Upper lobe of left lung (tissue), 6 donors: Measurements from ENCODE around the gene COBL. TPM values are rescaled to one million over a fixed set of nuclear protein-coding genes. Genes with fewer than 3 reads are reported as not detected.

Experiments
- ATAC-seq, 2 donors: fragments of 200-7000 bp; cut with Tn5 transposase; one replicate each; pipeline ENCODE4 v1.9.1; 2022; ENCODE audit warnings: mild to moderate bottlenecking in 2 of 2, moderate library complexity in 2 of 2; ENCODE audit not compliant: low FRiP score in 2 of 2
- DNase-seq, 2 donors: peaks; one replicate each; pipeline ENCODE4 v3.0.0-alpha.2; 2019 to 2020
- H3K27ac ChIP-seq, 4 donors: fragments of 200-600 bp; sonication (generic); one replicate each; pipeline ENCODE4 v1.5.1; 2016 to 2019
- H3K27me3 ChIP-seq, 4 donors: fragments of 200-600 bp; sonication (generic); one replicate each; pipeline ENCODE4 v1.5.1; 2017 to 2019
- H3K36me3 ChIP-seq, 4 donors: fragments of 200-600 bp; sonication (generic); one replicate each; pipeline ENCODE4 v1.5.1; 2016 to 2019
- H3K4me1 ChIP-seq, 4 donors: fragments of 200-600 bp; sonication (generic); one replicate each; pipeline ENCODE4 v1.5.1; 2018 to 2019
- H3K4me3 ChIP-seq, 4 donors: fragments of 200-600 bp; sonication (generic); one replicate each; pipeline ENCODE4 v1.5.1; 2017 to 2019; ENCODE audit warnings: mild to moderate bottlenecking in 2 of 4, moderate library complexity in 1 of 4
- H3K9me3 ChIP-seq, 4 donors: fragments of 200-600 bp; sonication (generic); one replicate each; pipeline ENCODE4 v1.5.1; 2018 to 2019
- EP300 ChIP-seq, 4 donors: sonication (generic); formaldehyde crosslinking; IDR thresholded peaks; one replicate each; pipeline ENCODE4 v1.5.1; 2017; ENCODE audit warnings: antibody characterized with exemption in 4 of 4, control low read depth in 2 of 4
- POLR2A ChIP-seq, 4 donors: fragments of 450-650 bp; IDR thresholded peaks; one replicate each; pipeline ENCODE4 v1.5.1; 2016 to 2017; ENCODE audit warnings: antibody characterized with exemption in 4 of 4, mild to moderate bottlenecking in 2 of 4
- POLR2AphosphoS5 ChIP-seq, 2 donors: sonication (generic); formaldehyde crosslinking; IDR thresholded peaks; one replicate each; pipeline ENCODE4 v1.5.1; 2017; ENCODE audit warnings: antibody characterized with exemption in 2 of 2
- WGBS, 2 donors: methylation state at CpG; one replicate each; pipeline ENCODE4 v1.1.5; 2017 to 2018; 5-methylcytosine and 5-hydroxymethylcytosine counted together
- total RNA-seq, 6 donors: library from RNA; depleted of rRNA in 4 of 6; stranded (reverse); fragments of >200 nt in 4 of 6; gene quantifications; one replicate each; pipeline versions ENCODE4 v1.1.0 to v1.2.1, GENCODE V29; 2016 to 2021
- TF ChIP-seq, protein P1 (sequence below), 6 experiments: fragments of 450-650 bp in 4 of 6; fragments of 200-600 bp in 2 of 6; sonication (generic) in 2 of 6; IDR thresholded peaks; one replicate each; pipeline ENCODE4 v1.5.1; 2016 to 2019; ENCODE audit warnings: antibody characterized with exemption in 6 of 6
- donor health status: DM: no; HTN: no; CAD: no; lungs with moderate emphysema.
- donor health status: DM: no; HTN: yes; CAD: no; lungs with severe emphysema.

Gene COBL
- total RNA-seq, 6 donors from 2014 or later = 27.0 to 54.7 (median 36.8) TPM

DNA sequence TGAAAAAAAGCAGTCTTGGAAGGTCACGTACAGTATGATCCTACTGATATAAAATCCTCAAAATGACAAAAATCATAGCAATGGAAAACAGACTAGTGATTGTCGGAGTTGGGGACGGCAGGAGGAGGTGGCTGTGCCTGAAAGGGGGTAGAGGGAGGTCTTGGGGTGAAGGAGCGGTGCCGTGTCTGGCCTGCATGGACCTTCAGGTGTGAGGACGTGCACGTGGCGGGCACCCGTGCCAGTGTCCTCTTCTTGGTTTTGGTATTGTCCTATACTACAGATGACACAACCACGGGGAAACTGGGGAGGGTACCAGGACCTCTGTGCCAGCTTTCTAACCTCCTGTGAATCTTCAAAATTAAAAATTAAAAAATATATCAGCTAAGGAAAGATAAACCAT is 73.0 kb downstream of the COBL start:
- no peak overlapping the region for H3K27ac ChIP-seq
- H3K36me3 ChIP-seq = no peaks in the 10 kb centered on the region
- TF ChIP-seq, protein P1, sequence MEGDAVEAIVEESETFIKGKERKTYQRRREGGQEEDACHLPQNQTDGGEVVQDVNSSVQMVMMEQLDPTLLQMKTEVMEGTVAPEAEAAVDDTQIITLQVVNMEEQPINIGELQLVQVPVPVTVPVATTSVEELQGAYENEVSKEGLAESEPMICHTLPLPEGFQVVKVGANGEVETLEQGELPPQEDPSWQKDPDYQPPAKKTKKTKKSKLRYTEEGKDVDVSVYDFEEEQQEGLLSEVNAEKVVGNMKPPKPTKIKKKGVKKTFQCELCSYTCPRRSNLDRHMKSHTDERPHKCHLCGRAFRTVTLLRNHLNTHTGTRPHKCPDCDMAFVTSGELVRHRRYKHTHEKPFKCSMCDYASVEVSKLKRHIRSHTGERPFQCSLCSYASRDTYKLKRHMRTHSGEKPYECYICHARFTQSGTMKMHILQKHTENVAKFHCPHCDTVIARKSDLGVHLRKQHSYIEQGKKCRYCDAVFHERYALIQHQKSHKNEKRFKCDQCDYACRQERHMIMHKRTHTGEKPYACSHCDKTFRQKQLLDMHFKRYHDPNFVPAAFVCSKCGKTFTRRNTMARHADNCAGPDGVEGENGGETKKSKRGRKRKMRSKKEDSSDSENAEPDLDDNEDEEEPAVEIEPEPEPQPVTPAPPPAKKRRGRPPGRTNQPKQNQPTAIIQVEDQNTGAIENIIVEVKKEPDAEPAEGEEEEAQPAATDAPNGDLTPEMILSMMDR (IDR thresholded peaks at IDR 0.05) = no peak
- TF ChIP-seq EP300 (IDR thresholded peaks at IDR 0.05) (no peak), POLR2A (IDR thresholded peaks at IDR 0.05) (no peak), POLR2AphosphoS5 (IDR thresholded peaks at IDR 0.05) (no peak)
- DNase-seq (peak in 1 of 2 donors; percentile 29), ATAC-seq (no peak)
- peaks cover 0 to 9% (median 4%) of the 10 kb centered on the region in 4 donors for H3K4me1 ChIP-seq
- H3K27me3 ChIP-seq = no peaks in the 10 kb centered on the region
- H3K4me3 ChIP-seq = no peak overlapping the region
- 94 to 99% methylated on average over 10 of the region's 10 CpGs for WGBS, 2 donors
- H3K9me3 ChIP-seq = no peaks in the 10 kb centered on the region

DNA sequence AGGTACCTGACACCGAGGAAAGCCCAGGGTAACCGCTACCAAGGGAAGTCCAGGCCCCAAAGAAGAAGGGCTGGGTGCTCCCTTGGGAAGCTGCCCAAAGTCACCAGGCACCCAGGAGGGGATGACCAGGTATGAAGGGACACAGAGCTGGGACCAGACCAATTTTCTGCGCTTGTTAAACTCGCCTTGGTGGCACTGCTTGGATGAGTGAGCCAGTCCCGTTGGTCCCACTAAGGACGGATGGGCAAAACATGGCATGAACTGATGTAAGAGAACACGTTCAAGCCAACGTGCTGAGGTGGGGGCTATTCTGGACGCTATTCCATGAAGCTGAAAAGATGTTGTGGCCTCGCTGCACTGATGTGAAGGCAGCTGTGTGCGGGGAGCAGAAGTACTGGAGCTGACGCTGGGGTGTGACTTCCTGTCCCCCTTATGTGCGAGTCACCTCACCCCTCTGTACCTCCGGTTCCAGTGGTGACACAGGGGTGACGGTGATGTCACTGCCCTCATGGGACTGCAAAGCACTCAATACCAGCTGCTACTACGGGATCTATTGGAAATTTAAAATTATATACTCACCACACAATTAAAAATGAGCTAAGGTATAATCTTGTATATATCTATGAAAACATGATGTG is 73.6 kb downstream of the COBL start:
- H3K4me1 ChIP-seq = peaks cover 0 to 9% (median 4%) of the 10 kb centered on the region in 4 donors
- H3K27ac ChIP-seq = peak overlapping the region in 3 of 4 donors; percentile 1 to 59 (median 6)
- DNase-seq (no peak), ATAC-seq (no peak)
- WGBS, 2 donors = 75 to 80% methylated on average over 16 of the region's 16 CpGs
- no peaks in the 10 kb centered on the region for H3K27me3 ChIP-seq
- no peaks in the 10 kb centered on the region for H3K9me3 ChIP-seq
- no peak overlapping the region for H3K4me3 ChIP-seq
- no peaks in the 10 kb centered on the region for H3K36me3 ChIP-seq
- TF ChIP-seq POLR2AphosphoS5 (IDR thresholded peaks at IDR 0.05) (no peak), EP300 (IDR thresholded peaks at IDR 0.05) (no peak)
- TF ChIP-seq, protein P1 (IDR thresholded peaks at IDR 0.05) = no peak

DNA sequence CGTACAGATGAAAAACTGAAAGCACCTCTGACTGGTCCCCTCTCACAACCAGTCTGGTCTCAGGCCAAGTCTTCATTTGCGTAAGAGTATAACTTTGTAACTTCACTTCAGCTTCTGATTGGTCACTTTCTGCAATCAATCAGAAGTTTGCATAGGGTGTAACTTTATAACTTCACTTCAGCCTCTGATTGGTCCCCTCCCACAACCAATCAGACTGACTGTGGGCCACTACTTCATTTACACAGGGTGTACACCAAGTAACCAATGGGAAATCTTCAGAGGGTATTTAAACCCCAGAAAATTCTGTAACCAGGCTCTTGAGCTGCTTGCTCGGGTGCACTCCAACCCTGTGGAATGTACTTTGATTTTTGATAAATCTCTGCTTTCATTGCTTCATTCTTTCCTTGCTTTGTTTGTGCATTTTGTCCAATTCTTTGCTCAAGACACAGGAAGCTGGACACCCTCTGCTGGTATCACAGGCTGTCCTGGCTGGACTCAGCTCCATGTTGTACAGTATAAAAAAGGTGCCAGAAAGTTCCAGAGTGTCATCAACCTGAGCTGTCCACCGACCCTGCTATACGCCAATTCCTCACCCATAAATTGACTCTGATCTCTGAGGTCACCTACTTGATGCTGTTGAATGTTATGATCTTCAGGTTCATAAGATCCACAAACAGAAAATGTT is 74.5 kb downstream of the COBL start:
- Histone ChIP-seq H3K9me3 (no peaks in the 10 kb centered on the region), H3K27me3 (no peaks in the 10 kb centered on the region), H3K4me3 (peak overlapping the region in 2 of 4 donors; percentile 11 to 19), H3K36me3 (no peaks in the 10 kb centered on the region), H3K27ac (peak overlapping the region in 3 of 4 donors; percentile 1 to 59 (median 6)), H3K4me1 (peaks cover 0 to 9% (median 5%) of the 10 kb centered on the region in 4 donors)
- peak; percentile 29 to 85 for ATAC-seq
- 66 to 73% methylated on average over 5 of the region's 5 CpGs for WGBS, 2 donors
- DNase-seq = peak in 1 of 2 donors; percentile 80
- peak in 1 of 4 donors; percentile 51 for TF ChIP-seq POLR2A (IDR thresholded peaks at IDR 0.05)
- TF ChIP-seq EP300 (IDR thresholded peaks at IDR 0.05) = no peak
- TF ChIP-seq, protein P1 (IDR thresholded peaks at IDR 0.05) = no peak
- no peak for TF ChIP-seq POLR2AphosphoS5 (IDR thresholded peaks at IDR 0.05)

DNA sequence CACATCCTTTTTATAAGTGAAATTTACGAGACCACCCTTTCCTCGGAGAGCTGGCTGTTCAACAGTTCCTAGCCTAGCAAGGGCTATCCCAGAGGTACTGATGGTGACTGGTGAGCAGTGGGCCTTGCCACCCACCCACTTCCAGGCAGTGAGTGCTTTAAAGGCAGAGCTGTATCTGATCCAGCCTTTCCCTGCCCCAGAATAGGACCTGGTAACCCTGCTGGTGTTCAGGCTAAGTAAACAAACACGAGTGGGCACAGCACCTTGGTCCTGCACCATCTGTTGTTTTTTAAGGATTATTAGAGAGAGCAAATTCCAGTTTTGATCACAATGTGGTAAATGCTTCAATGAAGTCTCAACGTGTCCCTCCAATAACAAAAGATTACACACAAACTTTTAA is 75.7 kb downstream of the COBL start:
- no peaks in the 10 kb centered on the region for H3K9me3 ChIP-seq
- ATAC-seq = no peak
- H3K4me3 ChIP-seq = no peak overlapping the region
- H3K36me3 ChIP-seq = no peaks in the 10 kb centered on the region
- DNase-seq = no peak
- TF ChIP-seq POLR2A (IDR thresholded peaks at IDR 0.05) (no peak), POLR2AphosphoS5 (IDR thresholded peaks at IDR 0.05) (no peak), EP300 (IDR thresholded peaks at IDR 0.05) (no peak)
- TF ChIP-seq, protein P1 (IDR thresholded peaks at IDR 0.05) = no peak
- no peak overlapping the region for H3K27ac ChIP-seq
- no peaks in the 10 kb centered on the region for H3K27me3 ChIP-seq
- WGBS, 2 donors = 71 to 78% methylated on average over 4 of the region's 4 CpGs
- peaks cover 0 to 9% (median 5%) of the 10 kb centered on the region in 4 donors for H3K4me1 ChIP-seq
